Uterus (tissue), 4 donors: ENCODE data around the gene GPR21. TPM values are rescaled to one million over a fixed set of nuclear protein-coding genes. Genes with fewer than 3 reads are reported as not detected.

Experiments used
- DNase-seq, 2 donors: peaks; one replicate each; pipeline ENCODE4 v3.0.0-alpha.2; 2019 to 2020
- H3K27ac ChIP-seq, 2 donors: fragments of 200-600 bp; sonication (generic); 1 replicate in 1 of 2; 2 replicates in 1 of 2; pipeline ENCODE4 v1.5.1; 2016 to 2018
- H3K27me3 ChIP-seq, 2 donors: fragments of 200-600 bp; sonication (generic); one replicate each; pipeline ENCODE4 v1.5.1; 2018 to 2019; ENCODE audit warnings: control low read depth in 1 of 2
- H3K36me3 ChIP-seq, 2 donors: fragments of 200-600 bp; sonication (generic); one replicate each; pipeline ENCODE4 v1.5.1; 2019; ENCODE audit warnings: control low read depth in 1 of 2
- H3K4me1 ChIP-seq, 2 donors: fragments of 200-600 bp; sonication (generic); one replicate each; pipeline ENCODE4 v1.5.1; 2018 to 2019; ENCODE audit warnings: control low read depth in 1 of 2
- H3K4me3 ChIP-seq, 2 donors: fragments of 200-600 bp; sonication (generic); 1 replicate in 1 of 2; 2 replicates in 1 of 2; pipeline ENCODE4 v1.5.1; 2018 to 2019; ENCODE audit warnings: mild to moderate bottlenecking in 1 of 2
- H3K9me3 ChIP-seq, 2 donors: fragments of 200-600 bp; sonication (generic); one replicate each; pipeline ENCODE4 v1.5.1; 2019; ENCODE audit warnings: control low read depth in 1 of 2
- CTCF ChIP-seq, 4 experiments: fragments of 200-600 bp in 2 of 4; fragments of 450-650 bp in 2 of 4; sonication (generic) in 2 of 4; IDR thresholded peaks; one replicate each; pipeline ENCODE4 v1.5.1; 2016 to 2019; ENCODE audit warnings: antibody characterized with exemption in 4 of 4, mild to moderate bottlenecking in 2 of 4, moderate library complexity in 1 of 4
- POLR2A ChIP-seq, 2 donors: fragments of 450-650 bp; IDR thresholded peaks; one replicate each; pipeline ENCODE4 v1.6.1; 2016; ENCODE audit warnings: antibody characterized with exemption in 2 of 2, mild to moderate bottlenecking in 1 of 2, moderate library complexity in 1 of 2
- intact Hi-C: fragments of 100-400 bp; cut with DNase I; formaldehyde crosslinking; loops from one replicate; pipeline ENCODE4 v1.15.1; 2023; ENCODE audit warnings: low total_unique reads
- total RNA-seq, 4 donors: library from RNA; depleted of rRNA in 3 of 4; stranded (reverse); fragments of >200 nt in 3 of 4; gene quantifications; one replicate each; pipeline versions ENCODE4 v1.1.0 to v1.2.4, GENCODE V29; 2014 to 2023
- donor health status: DM: yes; HTN: yes; CAD: no.

The GPR21 gene
- total RNA-seq, 4 donors from 2014 or later = 1.5 to 7.2 (median 4.3) TPM; not detected in 1

GRCh38 chr9:123061216-123061615 lies 27.7 kb downstream of the GPR21 start:
- no peaks in the 10 kb centered on the region for H3K9me3 ChIP-seq
- H3K4me1 ChIP-seq = peaks cover 3 to 4% of the 10 kb centered on the region in 2 donors
- TF ChIP-seq CTCF (IDR thresholded peaks at IDR 0.05) = no peak
- no peak for TF ChIP-seq POLR2A (IDR thresholded peaks at IDR 0.05)
- no peaks in the 10 kb centered on the region for H3K36me3 ChIP-seq
- no peak overlapping the region for H3K27ac ChIP-seq
- intact Hi-C loops = no loop called here
- H3K27me3 ChIP-seq = no peaks in the 10 kb centered on the region
- no peak overlapping the region for H3K4me3 ChIP-seq
- DNase-seq = no peak

GRCh38 chr9:123062351-123063176 lies 29.1 kb downstream of the GPR21 start:
- intact Hi-C loops = no loop called here
- TF ChIP-seq CTCF (IDR thresholded peaks at IDR 0.05) (no peak), POLR2A (IDR thresholded peaks at IDR 0.05) (no peak)
- H3K27me3 ChIP-seq = no peaks in the 10 kb centered on the region
- no peak overlapping the region for H3K4me3 ChIP-seq
- peaks cover 3 to 4% of the 10 kb centered on the region in 2 donors for H3K4me1 ChIP-seq
- peak overlapping the region; percentile 14 to 55 for H3K27ac ChIP-seq
- DNase-seq = no peak
- H3K36me3 ChIP-seq = no peaks in the 10 kb centered on the region
- H3K9me3 ChIP-seq = no peaks in the 10 kb centered on the region

- intact Hi-C loops = no loop called here
- H3K9me3 ChIP-seq = no peaks in the 10 kb centered on the region
- peaks cover 3 to 4% of the 10 kb centered on the region in 2 donors for H3K4me1 ChIP-seq
- DNase-seq = no peak
- no peak for TF ChIP-seq POLR2A (IDR thresholded peaks at IDR 0.05)
- no peak for TF ChIP-seq CTCF (IDR thresholded peaks at IDR 0.05)
- no peaks in the 10 kb centered on the region for H3K27me3 ChIP-seq
- no peaks in the 10 kb centered on the region for H3K36me3 ChIP-seq
- peak overlapping the region in 1 of 2 donors; percentile 55 for H3K27ac ChIP-seq
- H3K4me3 ChIP-seq = no peak overlapping the region
These were observed 29.7 kb downstream of the GPR21 start for GRCh38 chr9:123063177-123063598.

- intact Hi-C loops = no loop called here
- DNase-seq = no peak
- TF ChIP-seq CTCF (IDR thresholded peaks at IDR 0.05) = no peak
- no peak for TF ChIP-seq POLR2A (IDR thresholded peaks at IDR 0.05)
- peak overlapping the region in 1 of 2 donors; percentile 55 for H3K27ac ChIP-seq
- H3K27me3 ChIP-seq = no peaks in the 10 kb centered on the region
- H3K9me3 ChIP-seq = no peaks in the 10 kb centered on the region
- peaks cover 3 to 4% of the 10 kb centered on the region in 2 donors for H3K4me1 ChIP-seq
- no peaks in the 10 kb centered on the region for H3K36me3 ChIP-seq
- H3K4me3 ChIP-seq = no peak overlapping the region
These were observed 30.4 kb downstream of the GPR21 start for GRCh38 chr9:123063896-123064295.

GRCh38 chr9:123064716-123065115 lies 31.2 kb downstream of the GPR21 start:
- Histone ChIP-seq H3K27ac (no peak overlapping the region), H3K27me3 (no peaks in the 10 kb centered on the region), H3K9me3 (no peaks in the 10 kb centered on the region), H3K36me3 (no peaks in the 10 kb centered on the region), H3K4me1 (peaks cover 3 to 4% of the 10 kb centered on the region in 2 donors), H3K4me3 (no peak overlapping the region)
- no peak for DNase-seq
- intact Hi-C loops = no loop called here
- no peak for TF ChIP-seq POLR2A (IDR thresholded peaks at IDR 0.05)
- no peak for TF ChIP-seq CTCF (IDR thresholded peaks at IDR 0.05)
